A549 (cell line): Measurements from ENCODE around the gene SIDT2.

Experiments used
- EHF ChIP-seq: fragments of 250-450 bp; sonication (Bioruptor Pico); IDR thresholded peaks from 2 replicates; pipeline ENCODE4 v1.5.0; 2020; ENCODE audit warnings: mild to moderate bottlenecking
- EP300 ChIP-seq, 2 experiments: fragments of >200 bp; sonication (Bioruptor Twin); formaldehyde crosslinking; IDR thresholded peaks; 2 replicates in 1 of 2; 3 replicates in 1 of 2; pipeline ENCODE4 v1.6.1; 2016 to 2017
- NR3C1 ChIP-seq: fragments of >200 bp; sonication (Bioruptor Twin); formaldehyde crosslinking; IDR thresholded peaks from 3 replicates; pipeline ENCODE4 v1.6.1; 2017
- POLR2A ChIP-seq: IDR thresholded peaks from 2 replicates; pipeline ENCODE4 v1.6.1; 2012; ENCODE audit warnings: mild to moderate bottlenecking, low read length
- RCOR1 ChIP-seq: fragments of 150-350 bp; IDR thresholded peaks from 2 replicates; pipeline ENCODE4 v1.6.1; 2014; ENCODE audit warnings: antibody characterized with exemption, low read length, low read depth
- RFX5 ChIP-seq: fragments of 450-650 bp; IDR thresholded peaks from 2 replicates; pipeline ENCODE4 v1.7.1; 2014; ENCODE audit warnings: antibody characterized with exemption, mild to moderate bottlenecking, moderate library complexity
- SMC3 ChIP-seq: fragments of >200 bp; sonication (Bioruptor Twin); formaldehyde crosslinking; IDR thresholded peaks from 3 replicates; pipeline ENCODE4 v1.6.1; 2018; ENCODE audit warnings: inconsistent platforms
- SREBF2 ChIP-seq: fragments of 450-650 bp; IDR thresholded peaks from 2 replicates; pipeline ENCODE4 v1.6.1; 2014; ENCODE audit warnings: mild to moderate bottlenecking, moderate library complexity
- ZFP36 ChIP-seq: fragments of 450-650 bp; IDR thresholded peaks from 2 replicates; pipeline ENCODE4 v1.6.1; 2014; ENCODE audit warnings: borderline replicate concordance; ENCODE audit not compliant: partially characterized antibody
- TF ChIP-seq, protein P1 (sequence below): fragments of >200 bp; sonication (Bioruptor Twin); formaldehyde crosslinking; IDR thresholded peaks from 3 replicates; pipeline ENCODE4 v1.5.1; 2016
- TF ChIP-seq, protein P2 (sequence below): IDR thresholded peaks from 2 replicates; pipeline ENCODE4 v1.6.1; 2012; ENCODE audit warnings: low read depth, borderline replicate concordance
- TF ChIP-seq, protein P3 (sequence below): fragments of 200-600 bp; sonication (generic); IDR thresholded peaks from 2 replicates; pipeline ENCODE4 v1.6.1; 2016; ENCODE audit warnings: antibody characterized with exemption, mild to moderate bottlenecking, moderate library complexity

DNA sequence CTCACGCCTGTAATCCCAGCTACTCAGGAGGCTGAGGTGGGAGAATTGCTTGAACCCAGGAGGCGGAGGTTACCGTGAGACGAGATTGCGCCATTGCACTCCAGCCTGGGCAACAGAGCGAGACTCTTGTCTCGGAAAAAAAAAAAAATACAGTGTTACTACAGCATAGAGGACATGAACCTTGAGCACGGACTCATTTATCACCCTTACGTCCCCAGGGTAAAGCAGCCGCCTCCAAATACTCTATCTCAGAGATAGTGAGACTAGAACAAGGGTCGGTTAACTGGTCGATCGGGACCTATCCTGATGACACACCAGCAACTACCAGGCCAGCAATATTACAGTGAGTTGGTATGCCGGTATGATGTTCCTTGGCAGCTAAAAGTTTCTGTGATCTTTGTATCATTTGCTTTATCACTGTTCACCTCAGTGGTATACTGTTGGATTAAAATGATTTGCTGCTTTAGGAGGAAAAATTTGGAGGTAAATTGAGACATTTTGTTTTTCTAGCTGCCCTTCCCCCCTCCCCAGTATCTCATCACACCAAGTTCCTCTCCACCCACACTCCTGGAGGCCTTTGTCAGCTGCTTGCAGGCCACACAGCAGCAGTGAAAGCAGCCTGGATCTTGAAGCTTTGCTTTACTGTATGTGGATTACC lies 7.0 kb upstream of the SIDT2 start:
- no peak for TF ChIP-seq SMC3
- TF ChIP-seq, protein P1, sequence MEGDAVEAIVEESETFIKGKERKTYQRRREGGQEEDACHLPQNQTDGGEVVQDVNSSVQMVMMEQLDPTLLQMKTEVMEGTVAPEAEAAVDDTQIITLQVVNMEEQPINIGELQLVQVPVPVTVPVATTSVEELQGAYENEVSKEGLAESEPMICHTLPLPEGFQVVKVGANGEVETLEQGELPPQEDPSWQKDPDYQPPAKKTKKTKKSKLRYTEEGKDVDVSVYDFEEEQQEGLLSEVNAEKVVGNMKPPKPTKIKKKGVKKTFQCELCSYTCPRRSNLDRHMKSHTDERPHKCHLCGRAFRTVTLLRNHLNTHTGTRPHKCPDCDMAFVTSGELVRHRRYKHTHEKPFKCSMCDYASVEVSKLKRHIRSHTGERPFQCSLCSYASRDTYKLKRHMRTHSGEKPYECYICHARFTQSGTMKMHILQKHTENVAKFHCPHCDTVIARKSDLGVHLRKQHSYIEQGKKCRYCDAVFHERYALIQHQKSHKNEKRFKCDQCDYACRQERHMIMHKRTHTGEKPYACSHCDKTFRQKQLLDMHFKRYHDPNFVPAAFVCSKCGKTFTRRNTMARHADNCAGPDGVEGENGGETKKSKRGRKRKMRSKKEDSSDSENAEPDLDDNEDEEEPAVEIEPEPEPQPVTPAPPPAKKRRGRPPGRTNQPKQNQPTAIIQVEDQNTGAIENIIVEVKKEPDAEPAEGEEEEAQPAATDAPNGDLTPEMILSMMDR: no peak
- TF ChIP-seq RCOR1: no peak
- TF ChIP-seq ZFP36: no peak
- no peak for TF ChIP-seq RFX5
- TF ChIP-seq NR3C1: no peak
- TF ChIP-seq, protein P2, sequence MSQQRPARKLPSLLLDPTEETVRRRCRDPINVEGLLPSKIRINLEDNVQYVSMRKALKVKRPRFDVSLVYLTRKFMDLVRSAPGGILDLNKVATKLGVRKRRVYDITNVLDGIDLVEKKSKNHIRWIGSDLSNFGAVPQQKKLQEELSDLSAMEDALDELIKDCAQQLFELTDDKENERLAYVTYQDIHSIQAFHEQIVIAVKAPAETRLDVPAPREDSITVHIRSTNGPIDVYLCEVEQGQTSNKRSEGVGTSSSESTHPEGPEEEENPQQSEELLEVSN: no peak
- no peak for TF ChIP-seq EHF
- no peak for TF ChIP-seq POLR2A
- no peak for TF ChIP-seq SREBF2
- TF ChIP-seq, protein P3, sequence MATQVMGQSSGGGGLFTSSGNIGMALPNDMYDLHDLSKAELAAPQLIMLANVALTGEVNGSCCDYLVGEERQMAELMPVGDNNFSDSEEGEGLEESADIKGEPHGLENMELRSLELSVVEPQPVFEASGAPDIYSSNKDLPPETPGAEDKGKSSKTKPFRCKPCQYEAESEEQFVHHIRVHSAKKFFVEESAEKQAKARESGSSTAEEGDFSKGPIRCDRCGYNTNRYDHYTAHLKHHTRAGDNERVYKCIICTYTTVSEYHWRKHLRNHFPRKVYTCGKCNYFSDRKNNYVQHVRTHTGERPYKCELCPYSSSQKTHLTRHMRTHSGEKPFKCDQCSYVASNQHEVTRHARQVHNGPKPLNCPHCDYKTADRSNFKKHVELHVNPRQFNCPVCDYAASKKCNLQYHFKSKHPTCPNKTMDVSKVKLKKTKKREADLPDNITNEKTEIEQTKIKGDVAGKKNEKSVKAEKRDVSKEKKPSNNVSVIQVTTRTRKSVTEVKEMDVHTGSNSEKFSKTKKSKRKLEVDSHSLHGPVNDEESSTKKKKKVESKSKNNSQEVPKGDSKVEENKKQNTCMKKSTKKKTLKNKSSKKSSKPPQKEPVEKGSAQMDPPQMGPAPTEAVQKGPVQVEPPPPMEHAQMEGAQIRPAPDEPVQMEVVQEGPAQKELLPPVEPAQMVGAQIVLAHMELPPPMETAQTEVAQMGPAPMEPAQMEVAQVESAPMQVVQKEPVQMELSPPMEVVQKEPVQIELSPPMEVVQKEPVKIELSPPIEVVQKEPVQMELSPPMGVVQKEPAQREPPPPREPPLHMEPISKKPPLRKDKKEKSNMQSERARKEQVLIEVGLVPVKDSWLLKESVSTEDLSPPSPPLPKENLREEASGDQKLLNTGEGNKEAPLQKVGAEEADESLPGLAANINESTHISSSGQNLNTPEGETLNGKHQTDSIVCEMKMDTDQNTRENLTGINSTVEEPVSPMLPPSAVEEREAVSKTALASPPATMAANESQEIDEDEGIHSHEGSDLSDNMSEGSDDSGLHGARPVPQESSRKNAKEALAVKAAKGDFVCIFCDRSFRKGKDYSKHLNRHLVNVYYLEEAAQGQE: no peak
- no peak for TF ChIP-seq EP300 (IDR thresholded peaks at IDR 0.05)
